CD4-positive, alpha-beta T cell treated with Interleukin-4 for 4 hours (primary cell): ENCODE results near the gene COL6A2.
A peak's percentile ranks its signal among the peaks of the same experiment; 100 is the strongest.

Source experiments
- DNase-seq: peaks from one replicate; pipeline ENCODE4 v3.0.0-alpha.2; 2020

COL6A2 gene

DNA sequence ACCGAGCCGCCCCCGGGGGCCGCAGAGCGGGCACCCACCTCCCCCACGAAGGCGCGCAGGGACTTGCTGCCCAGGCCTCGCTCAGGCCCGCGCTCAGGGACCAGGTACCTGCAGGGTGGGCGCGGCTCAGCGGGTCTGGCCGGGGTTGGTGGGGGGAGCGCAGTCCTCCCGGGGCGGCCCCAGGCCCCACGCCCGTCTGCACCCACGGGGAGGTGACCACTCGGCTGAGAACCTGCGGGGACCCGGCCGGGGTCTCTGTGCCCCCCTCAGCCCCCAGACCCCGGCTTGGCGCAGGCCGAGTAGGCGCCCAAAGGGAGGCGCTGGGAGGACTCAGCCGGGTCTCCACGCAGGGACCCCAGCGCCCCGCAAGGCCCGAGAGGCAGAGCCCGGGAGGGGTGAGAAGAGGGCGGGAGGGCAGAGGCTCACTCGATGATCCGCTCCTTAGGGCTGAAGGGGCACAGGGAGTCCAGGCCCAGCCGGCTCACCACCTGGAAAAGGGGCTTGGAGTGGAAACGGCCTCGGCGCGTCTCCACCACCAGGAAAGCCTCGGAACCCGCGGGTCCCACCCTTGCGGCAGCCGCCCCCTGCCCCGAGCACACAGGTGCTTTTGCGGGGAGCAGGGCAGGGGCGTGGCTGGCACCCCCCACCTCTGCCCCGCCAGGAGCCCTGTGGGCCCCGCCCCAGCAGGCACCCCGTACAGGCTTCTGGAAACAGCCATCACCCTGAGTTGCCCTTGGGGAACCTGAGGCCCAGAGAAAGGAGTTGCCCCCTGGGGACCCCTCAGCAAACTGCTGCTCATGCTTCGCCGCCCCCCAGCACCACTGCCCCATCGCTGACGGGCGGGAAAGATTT is 48.2 kb downstream of the COL6A2 start:
- no peak for DNase-seq

DNA sequence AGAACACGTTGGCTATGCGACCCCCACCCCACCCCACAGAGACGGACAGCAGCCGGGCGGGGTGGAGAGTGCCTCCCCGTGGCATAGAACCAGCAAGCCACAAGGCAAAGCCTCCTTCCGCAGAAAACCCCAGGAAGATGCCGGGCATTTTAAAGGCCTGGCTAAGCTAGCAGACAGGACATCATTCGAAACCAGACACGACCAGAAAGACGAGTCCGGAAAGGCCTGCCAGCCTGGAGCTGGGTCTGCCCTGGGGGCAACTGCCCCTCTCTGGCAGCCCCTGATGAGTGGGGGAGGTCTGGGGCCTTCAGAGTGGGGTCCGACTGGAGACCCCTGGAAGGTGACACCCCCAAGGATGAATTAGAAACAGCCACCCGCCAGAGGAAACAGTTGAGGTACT is 48.9 kb downstream of the COL6A2 start:
- no peak for DNase-seq

DNA sequence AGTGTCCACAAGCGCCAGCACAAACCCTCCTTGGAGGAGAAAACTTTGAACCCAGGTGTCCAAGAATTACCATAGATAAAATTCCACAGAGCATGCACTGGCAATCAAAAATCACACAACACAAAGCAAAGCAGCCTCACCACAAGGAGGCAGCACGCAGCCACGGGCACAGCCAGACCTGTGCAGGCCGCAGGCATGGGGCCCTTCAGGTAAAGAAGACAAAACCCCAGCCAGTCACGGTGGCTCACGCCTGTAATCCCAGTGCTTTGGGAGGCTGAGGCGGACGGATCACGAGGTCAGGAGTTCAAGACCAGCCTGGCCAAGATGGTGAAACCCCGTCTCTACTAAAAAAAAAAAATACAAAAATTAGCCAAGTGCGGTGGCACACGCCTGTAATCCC is 49.5 kb downstream of the COL6A2 start:
- DNase-seq, result peak; percentile 55

DNA sequence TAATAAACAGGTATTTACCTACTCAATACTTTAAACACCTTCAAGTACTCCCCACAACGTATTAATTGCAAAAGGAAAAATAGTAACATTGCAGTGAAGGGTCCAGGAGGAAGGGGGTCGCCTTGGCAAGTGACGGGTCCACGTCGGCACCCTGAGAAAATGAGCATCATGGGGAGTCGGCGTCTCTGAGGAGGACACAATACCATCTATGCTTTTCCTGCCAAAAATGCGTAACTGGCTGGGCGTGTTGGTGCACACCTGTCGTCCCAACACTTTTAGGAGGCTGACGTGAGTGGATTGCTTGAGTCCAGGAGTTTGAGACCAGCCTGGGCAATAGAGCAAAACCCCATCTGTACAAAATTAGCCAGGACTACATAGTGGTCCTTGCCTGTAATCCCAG is 50.2 kb downstream of the COL6A2 start:
- DNase-seq, result no peak

DNA sequence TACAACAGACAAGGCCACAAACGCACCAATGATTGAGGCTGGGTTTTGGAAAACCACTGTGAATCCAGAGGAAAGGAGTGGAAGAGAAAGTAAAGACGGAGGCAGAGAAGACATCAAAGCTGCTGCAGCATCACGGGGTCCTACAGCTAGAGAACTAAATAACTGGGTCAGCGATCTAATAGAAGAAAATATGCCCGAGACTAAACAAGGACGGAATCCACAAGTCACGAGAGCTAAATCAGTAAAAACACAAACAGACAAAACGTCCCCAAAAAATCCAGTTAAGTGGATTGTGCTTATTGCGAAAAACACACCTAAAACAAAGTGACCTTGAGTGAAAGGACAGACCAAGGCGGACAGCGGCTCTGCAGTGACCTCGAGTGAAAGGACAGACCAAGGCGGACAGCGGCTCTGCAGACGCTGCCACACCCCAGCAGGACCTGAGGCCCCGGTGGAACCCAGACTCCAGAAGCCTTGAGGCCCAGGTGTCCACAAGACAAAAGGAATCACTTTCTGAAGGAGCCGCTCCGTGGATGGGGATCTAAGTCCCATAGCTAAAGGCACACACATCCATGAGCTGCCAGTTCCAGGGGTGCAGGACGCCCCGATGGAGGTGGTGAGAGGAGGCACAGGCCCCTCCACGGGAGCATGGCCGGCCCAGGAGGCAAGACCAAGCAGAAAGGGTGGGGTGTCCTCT is 51.4 kb downstream of the COL6A2 start:
- DNase-seq, result no peak

DNA sequence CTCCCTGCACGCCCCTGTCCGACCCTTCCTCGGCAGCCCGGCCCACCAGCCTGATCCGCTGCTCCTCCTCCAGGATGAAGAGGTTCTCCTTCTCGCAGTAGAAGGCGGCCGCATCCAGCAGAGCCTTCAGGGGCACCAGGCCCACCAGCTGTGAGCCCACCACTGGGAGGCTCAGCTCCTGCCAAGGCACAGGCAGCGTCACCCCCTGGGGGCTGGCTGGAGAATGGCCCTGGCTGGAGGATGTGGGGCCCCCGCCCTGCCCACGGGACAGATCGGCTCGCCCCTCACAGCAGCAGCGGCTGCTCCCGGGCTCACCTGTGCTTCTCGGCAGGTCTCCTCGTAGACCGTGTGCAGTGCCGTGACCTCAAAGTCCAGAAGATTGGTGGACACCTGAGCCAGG is 52.2 kb downstream of the COL6A2 start:
- DNase-seq, result no peak

DNA sequence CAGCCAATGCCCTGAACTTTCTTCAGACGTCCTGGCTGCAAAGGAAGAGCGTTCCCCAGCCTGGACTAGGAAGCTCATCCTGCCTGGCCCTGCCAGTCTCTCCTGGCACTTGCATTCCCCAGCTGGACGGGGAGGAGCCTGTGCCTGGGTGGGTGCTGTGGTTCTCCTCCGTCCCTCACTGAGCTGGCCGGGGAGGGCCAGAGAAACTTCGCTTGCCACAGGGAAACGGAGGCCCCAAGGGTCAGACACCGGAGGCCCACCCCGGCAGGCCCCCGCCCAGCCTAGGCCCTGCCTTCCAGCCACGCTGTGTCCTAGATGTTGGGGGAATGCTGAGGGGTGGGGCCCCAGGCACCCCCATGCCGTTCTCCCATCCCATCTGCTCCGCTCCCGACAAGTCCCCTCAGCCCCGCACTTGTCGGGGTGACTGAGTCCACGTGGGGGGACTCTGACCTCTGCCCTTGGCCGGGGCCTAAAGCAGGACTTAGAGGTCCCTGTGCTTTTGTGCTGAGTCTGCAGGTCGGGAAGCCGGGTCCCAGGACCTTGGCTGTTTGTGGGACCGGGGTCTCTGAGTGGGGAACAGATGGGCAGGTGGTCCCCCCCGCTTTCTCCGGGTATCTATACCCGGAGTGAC is 52.7 kb downstream of the COL6A2 start:
- DNase-seq, result no peak

DNA sequence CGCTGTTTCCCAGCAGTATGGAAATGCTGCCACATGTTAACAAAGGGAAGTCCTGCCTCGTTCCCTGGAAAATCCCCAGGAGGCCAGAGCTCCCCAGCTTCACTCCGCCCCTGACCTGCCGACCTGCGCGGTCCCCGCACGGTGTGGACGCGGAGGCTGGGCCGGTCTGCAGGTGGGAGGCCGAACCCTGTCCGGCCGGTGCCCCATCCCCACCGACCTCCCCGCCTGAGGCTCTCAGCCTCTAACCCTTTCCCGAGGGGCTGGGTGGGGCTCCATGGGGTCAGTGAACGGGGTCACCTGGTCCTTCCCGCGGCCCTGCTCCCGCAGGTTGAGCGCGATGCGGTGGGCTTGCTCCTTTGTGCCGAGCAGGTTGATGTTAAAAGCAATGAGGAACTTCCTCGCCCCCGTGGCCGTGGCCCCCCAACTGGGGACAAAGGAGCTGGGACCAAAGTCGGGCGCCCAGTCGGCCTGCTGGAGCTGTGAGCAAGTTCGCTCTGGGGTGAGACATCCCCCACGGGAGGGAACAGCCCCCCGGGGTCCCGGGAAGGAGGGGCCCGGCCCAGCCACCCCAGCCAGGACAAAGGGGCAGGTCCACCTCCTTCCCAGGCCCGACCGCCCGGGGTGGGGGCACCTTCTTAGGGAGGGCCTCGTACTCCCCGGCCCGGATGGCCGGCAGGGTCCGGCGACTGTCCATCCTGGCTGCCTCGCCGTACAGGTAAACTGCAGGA is 53.5 kb downstream of the COL6A2 start:
- no peak for DNase-seq

DNA sequence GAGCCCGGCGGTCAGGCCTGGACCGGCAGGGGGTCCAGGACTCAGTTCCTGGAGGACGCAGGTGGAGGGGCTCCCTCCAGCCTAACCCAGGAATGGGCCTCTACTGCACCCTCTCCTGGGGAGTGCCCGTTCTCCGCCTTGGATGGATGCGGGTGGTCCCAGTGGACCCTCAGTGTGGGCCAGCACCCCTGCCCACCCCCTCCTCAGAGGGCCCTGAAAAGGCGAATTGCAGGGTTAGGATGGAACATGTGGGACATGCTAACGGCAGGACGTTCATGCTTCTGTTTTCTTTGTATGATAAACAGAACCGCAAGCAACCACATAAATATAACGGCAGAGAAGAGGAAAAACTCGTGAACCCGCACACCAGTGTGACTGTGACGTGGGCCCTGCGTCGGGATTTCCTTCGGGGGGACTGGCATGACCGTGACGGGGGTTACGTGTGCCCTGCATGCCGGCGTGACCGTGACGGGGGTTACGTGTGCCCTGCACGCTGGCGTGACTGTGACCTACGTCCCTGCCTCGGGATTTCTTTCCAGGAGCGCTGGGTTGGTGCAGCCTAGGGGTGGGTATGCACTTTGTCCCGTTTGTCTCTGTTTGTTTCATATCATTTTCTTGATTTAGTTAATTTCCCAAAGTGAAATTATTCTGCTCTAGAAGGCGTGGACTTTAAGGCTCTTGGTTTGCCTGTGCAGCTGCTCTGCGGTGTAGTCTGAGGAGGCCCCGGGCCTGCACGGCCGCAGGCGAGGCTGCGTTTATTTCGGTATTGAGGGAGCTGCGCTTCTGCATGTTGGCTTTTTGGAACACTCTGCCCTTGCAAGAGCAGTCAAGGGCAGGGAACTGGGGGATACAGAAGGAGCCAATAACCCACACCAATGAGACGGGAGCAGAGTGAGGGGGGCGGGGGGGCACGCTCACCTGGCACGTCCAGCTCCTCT is 54.3 kb downstream of the COL6A2 start:
- no peak for DNase-seq

DNA sequence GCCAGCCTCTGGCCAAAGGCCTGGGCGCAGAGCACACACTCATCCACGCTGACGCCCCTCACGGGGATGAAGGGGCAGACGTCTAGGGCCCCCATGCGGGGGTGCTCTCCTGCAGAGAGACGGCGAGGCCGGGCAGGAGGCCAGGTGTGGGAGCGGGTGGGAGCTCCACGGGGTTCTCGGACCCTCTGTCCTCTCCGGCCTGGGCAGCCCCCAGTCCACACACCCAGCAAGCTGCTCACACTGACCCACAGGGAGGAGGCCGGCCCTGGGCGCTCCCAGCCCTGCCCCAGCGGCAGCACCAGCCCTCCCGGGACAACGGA is 55.0 kb downstream of the COL6A2 start:
- DNase-seq, result no peak

DNA sequence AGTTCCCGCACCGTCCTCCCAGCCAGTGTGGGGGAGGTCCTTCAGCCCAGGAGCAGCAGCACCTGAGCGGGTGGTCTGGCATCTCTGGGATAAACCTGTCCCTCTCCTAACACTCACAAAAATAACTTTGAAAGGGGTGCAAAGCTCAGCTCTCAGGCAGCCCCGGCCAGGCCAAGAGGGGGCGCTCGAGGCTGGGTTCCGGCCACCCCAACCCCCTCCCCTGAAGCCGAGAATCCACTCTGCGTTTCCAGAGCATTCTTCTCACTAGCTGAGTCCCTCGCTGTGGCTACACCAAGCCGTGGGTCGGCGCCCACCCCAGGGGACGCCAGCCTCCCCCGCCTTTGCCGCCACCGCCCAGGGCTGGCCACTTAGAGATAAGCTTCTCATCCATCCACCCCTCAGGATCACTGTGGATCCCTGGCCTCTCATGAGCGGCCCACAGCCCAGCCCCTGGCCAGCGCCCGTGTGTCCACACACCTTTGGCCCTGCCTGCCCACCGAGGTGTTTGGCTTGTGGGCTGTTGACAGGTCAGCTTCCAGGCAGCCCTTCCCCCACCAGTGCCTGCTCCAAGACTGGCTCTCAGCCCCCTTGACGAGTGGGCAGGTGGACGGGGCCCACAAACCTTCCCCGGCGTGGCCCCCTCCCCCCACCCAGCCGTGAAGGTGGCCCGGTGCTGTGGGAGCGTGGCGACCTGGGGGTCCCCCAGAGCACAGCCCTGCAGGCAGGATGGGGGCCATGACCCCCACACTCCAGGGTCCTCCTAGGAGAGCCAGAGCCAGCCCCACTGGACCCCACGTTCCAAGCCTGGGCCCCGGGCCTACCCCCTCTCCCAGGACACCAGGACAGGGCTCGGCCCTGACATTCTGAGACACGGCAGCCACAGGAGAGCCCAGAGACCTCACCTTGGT is 55.6 kb downstream of the COL6A2 start:
- peak; percentile 29 for DNase-seq

DNA sequence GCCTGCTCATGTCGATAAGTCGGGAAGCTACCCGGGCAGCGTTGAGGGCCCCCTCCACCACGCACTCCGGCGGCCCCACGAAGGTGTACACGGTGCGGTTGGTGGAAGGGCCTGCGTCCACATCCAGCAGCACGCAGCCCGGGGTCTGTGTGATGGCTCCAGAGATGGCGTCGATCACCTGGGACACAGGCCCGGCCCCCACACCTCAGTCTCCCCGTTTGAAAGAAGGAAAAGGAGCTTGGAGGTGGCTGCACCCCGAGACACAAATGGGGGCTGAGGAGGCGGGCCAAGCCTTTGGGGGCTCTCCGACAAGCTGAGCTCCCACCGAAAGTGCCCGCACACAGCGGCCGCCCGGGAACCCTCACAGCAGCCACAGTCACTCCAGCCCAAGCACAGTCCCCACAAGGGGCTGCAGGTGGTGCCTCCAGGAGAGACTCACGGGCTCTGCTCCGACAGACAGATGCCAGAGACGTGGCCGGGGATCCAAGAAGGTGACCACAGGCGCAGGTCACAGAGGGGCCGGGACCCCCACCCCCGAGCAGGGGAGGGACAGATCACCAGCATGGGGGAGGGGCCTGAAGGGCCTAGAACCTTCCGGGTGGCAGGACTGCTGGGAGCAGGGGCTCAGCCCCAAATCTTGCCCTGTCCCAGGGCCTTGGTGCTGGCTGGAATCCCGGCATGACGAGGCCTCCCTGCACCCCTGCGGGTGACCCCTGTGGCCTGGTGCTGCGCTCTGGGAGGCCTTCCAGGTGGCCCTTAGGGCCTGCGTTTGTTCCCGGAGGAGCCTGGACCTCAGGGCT is 56.4 kb downstream of the COL6A2 start:
- DNase-seq, result no peak

DNA sequence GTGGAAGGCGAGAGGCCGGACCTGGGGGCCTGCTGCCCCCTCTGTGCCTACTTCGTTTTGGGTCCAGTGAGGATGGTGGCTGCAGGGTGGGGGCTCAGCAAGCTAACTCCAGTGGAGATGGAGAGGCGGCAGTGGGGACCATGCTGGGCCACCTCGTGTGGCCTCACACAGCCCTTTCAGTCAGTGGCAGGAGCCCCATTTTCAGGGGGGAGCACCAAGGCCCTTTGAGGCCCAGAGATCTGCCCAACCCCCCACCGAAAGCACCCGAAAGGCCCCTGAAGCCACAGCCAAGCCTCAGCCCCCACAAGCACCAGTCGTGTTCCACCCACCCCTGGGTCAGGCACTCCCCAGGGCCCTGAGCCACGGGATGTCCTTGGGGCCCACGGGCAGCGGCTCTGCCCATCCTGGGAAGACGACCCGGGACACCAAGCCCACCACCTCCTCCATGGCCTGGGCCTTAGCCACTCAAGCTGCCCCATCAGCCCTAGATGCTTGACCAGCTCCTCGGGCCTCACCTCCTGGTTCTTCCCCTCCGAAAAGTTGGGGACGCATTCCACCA is 57.1 kb downstream of the COL6A2 start:
- DNase-seq, result no peak

DNA sequence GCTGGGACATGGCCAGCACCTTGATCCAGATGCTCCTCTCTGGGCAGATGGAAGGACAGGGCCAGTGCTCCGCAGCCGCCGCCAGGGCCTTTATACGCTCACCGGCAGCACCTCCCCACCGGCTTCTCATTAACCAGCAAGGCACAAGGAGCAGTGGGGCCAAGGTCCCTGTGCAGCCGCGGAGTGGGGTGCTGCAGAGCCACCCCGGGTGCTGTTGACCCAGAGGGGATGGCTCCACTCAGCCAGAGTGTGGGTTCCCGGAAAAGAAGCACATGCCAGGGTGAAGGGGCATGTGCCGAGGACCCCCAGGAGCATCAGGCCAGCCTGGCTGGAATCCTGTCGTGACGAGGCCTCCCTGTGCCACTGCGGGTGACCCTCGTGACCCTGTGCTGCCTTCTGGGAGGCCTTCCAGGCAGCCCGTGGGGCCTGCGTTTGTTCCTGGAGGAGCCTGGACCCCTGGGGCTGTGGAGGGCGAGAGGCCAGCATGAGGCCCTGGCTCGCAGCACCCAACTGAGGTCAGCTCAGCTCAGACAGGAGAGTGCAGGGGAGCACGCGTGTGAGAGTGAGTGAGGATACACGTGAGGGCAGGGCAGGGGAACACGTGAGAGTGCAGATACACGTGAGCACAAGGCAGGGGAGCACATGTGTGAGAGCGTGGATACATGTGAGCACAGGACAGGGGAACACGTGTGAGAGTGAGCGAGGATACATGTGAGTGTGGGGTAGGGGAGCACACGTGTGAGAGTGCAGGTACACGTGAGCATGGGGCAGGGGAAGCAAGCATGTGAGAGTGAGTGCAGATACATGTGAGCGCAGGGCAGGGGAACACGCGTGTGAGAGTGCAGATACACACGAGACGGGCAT is 57.8 kb downstream of the COL6A2 start, which contains the start of gene FTCD:
Gene FTCD (minus strand): TSS at position 66 of the 864 bp plus-strand sequence. CDS start 56 bp downstream, at position 10.
- no peak for DNase-seq

DNA sequence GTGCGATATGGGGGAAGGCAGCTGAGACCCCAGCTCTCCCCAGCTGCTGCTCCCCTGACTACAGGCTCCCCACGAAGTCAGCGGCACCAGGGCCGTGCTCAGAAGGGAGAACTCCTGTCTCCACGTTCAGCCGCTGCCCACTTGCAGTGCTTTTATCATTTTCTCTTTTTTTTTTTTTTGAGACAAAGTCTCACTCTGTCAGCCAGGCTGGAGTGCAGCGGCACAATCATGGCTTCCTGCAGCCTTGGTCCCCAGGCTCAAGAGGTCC is 58.4 kb downstream of the COL6A2 start:
- DNase-seq, result no peak

DNA sequence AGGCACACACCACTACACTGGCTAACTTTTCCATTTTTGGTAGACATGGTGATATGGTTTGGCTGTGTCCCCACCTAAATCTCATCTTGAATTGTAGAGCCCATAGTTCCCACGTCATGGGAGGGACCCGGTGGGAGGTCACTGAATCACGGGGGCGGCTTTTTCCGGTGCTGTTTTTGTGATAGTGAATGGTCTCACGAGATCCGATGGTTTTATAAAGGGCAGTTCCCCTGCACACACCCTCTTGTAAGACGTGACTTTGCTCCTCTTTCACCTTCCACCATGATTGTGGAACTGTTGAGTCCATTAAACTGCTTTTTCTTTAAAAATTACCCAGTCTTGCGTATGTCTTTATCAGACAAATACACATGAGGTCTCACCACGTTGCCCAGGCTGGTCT is 58.8 kb downstream of the COL6A2 start:
- no peak for DNase-seq

DNA sequence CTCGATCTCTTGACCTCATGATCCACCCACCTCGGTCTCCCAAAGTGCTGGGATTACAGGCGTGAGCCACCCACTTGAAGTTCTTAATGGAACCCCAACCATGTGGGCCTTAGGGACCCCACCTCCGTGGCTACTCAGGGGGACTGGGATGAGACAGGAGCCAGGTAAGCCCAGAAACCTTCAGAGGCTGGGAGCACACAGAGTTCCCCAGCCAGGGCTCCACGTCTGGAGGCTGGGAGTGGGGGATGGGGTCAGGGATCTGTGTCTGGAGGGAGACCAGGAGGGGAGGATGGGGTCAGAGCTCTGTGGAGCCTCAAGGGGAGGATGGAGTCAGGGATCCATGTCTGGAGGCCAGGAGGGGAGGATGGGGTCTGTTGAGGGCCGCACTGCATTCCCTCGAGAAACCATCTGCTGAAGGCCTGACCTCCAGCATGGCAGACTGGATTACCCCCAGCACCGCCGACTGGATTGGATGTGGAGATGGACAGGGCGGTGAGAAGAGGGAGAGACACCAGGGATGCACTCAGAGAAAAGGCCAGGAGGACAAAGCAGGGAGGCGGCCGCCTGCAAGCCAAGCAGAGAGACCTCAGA is 59.6 kb downstream of the COL6A2 start:
- no peak for DNase-seq

DNA sequence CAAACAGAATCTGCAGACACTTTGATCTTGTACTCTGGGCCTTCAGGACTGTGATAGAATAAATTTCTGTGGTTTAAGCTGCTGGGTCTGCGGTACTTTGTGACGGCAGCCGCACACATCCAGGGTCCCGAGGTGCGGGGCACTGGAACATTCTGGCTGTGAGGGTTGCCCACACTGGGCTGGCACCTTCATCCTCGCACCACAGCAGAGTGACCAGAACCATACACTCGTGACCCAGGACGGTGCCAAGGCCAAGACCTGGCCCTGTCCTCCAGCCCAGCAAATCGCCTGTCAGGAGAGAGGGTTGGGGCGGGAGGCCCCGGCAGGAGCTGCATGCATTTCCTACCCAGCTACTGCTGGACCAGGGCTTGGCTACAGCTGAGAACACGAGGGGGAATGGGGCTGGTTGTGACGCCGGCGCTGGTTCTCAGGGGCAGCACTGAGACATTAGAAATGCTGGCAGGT is 60.1 kb downstream of the COL6A2 start:
- DNase-seq, result no peak
